Adrenal gland (tissue), 12 donors: ENCODE measurements around the gene FHIT. TPM values are rescaled to one million over a fixed set of nuclear protein-coding genes. Genes with fewer than 3 reads are reported as not detected.

Experiments
- DNase-seq, 7 donors: peaks; one replicate each; pipeline ENCODE4 v3.0.0-alpha.2; 2019 to 2020
- H3K27ac ChIP-seq, 5 donors: fragments of 200-600 bp; sonication (generic) in 4 of 5; 1 replicate in 3 of 5; 2 replicates in 2 of 5; pipeline versions ENCODE4 v1.5.1 to v1.8.0; 2016 to 2020; ENCODE audit warnings: mild to moderate bottlenecking in 1 of 5
- H3K27me3 ChIP-seq: fragments of 200-600 bp; 2 replicates; pipeline ENCODE4 v1.8.0; 2021
- H3K36me3 ChIP-seq, 2 donors: fragments of 200-600 bp; replicated peaks in 1 of 2; 1 replicate in 1 of 2; 2 replicates in 1 of 2; pipeline versions ENCODE4 v1.5.1 to v1.8.0; 2018 to 2022
- H3K4me1 ChIP-seq, 2 donors: fragments of 200-600 bp; replicated peaks in 1 of 2; 1 replicate in 1 of 2; 2 replicates in 1 of 2; pipeline versions ENCODE4 v1.5.1 to v1.8.0; 2018 to 2021
- H3K4me3 ChIP-seq, 4 donors: fragments of 200-600 bp; sonication (generic) in 3 of 4; one replicate each; pipeline ENCODE4 v1.5.1; 2016 to 2018
- H3K9me3 ChIP-seq, 3 donors: fragments of 200-600 bp; sonication (generic) in 1 of 3; replicated peaks in 1 of 3; 1 replicate in 2 of 3; 2 replicates in 1 of 3; pipeline versions ENCODE4 v1.5.1 to v1.8.0; 2016 to 2021
- POLR2A ChIP-seq, 2 donors: fragments of 450-650 bp; IDR thresholded peaks; one replicate each; pipeline ENCODE4 v1.6.1; 2017; ENCODE audit warnings: antibody characterized with exemption in 2 of 2, mild to moderate bottlenecking in 2 of 2, moderate library complexity in 1 of 2
- WGBS, 4 donors: extraction: QIAGEN DNeasy Blood & Tissue Kit in 2 of 4; methylation state at CpG; one replicate each; pipeline versions ENCODE4 v1.1.5 to v1.1.7; 2013 to 2017; 5-methylcytosine and 5-hydroxymethylcytosine counted together
- intact Hi-C, 2 donors: fragments of 100-400 bp; cut with DNase I; formaldehyde crosslinking; loops; one replicate each; pipeline versions ENCODE4 v1.14.1 to v1.15.0; 2022 to 2023
- polyA plus RNA-seq, 3 donors: library from polyadenylated mRNA; stranded (reverse); fragments of 200-250 nt in 2 of 3; fragments of 350-450 nt in 1 of 3; fragmentation: Illumina TruSeq in 1 of 3; extraction: RNeasy Lipid Tissue Mini Kit (QIAGEN cat#74804) in 1 of 3; gene quantifications; one replicate each; pipeline ENCODE4 v1.2.3, GENCODE V29; 2013 to 2014
- total RNA-seq, 9 donors: library from RNA; depleted of rRNA in 4 of 9; stranded (reverse); fragments of >200 nt in 4 of 9; fragments of 120-200 nt in 1 of 9; fragmentation: NEBNext Ultra II Directional in 1 of 9; extraction: Animal tissue kit (Norgen Biotek cat#: 25700) in 1 of 9; gene quantifications; one replicate each; pipeline versions ENCODE4 v1.1.0 to v1.2.4, GENCODE V29; 2013 to 2023
- TF ChIP-seq, protein P1 (sequence below), 6 experiments: fragments of 450-650 bp in 4 of 6; fragments of 200-600 bp in 2 of 6; sonication (generic) in 1 of 6; IDR thresholded peaks; 1 replicate in 5 of 6; 2 replicates in 1 of 6; pipeline versions ENCODE4 v1.5.1 to v1.8.0; 2016 to 2021; ENCODE audit warnings: antibody characterized with exemption in 6 of 6, mild to moderate bottlenecking in 2 of 6, moderate library complexity in 1 of 6
- donor health status: healthy with polysubstance abuse.
- donor health status: Bipolar disorder and iron deficiency.
- donor health status: DM: yes; HTN: yes; CAD: no.
- donor health status: DM: no; HTN: no; CAD: no.
- donor health status: DM: no; HTN: no; CAD: no.
- donor health status: DM: yes; HTN: yes; CAD: no.

The FHIT gene
- total and polyA plus RNA-seq, 12 donors, result 14.1 to 43.9 (median 28.8) TPM

DNA sequence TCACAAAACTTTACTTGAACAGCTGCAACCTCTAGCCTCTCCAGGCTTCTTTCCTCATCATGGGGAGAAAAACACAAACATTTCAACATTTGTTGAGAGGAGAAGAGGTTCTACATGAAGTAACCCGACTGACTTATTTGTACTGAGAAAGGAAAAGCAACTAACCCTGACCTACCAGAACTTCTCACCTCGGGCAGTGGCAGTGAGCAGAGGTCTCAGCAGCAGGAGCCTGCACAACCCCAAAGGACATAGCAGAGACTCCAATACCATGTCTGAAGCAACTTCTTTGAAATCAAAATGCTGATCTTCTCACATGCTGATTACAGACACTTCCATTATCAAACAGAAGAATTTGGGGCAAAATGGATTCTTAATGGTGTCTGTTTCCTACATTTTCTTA, 1115.8 kb downstream of the FHIT start:
- Histone ChIP-seq H3K9me3 (no peaks in the 10 kb centered on the region), H3K27ac (no peak overlapping the region), H3K36me3 (no peaks in the 10 kb centered on the region), H3K4me1 (peaks cover 10 to 11% of the 10 kb centered on the region in 2 donors), H3K4me3 (no peak overlapping the region), H3K27me3 (no peaks in the 10 kb centered on the region)
- no peak for DNase-seq
- intact Hi-C loops, result no loop called here
- WGBS, 4 donors, result 68 to 77% (median 70%) methylated on average over 2 of the region's 2 CpGs
- no peak for TF ChIP-seq POLR2A (IDR thresholded peaks at IDR 0.05)
- TF ChIP-seq, protein P1, sequence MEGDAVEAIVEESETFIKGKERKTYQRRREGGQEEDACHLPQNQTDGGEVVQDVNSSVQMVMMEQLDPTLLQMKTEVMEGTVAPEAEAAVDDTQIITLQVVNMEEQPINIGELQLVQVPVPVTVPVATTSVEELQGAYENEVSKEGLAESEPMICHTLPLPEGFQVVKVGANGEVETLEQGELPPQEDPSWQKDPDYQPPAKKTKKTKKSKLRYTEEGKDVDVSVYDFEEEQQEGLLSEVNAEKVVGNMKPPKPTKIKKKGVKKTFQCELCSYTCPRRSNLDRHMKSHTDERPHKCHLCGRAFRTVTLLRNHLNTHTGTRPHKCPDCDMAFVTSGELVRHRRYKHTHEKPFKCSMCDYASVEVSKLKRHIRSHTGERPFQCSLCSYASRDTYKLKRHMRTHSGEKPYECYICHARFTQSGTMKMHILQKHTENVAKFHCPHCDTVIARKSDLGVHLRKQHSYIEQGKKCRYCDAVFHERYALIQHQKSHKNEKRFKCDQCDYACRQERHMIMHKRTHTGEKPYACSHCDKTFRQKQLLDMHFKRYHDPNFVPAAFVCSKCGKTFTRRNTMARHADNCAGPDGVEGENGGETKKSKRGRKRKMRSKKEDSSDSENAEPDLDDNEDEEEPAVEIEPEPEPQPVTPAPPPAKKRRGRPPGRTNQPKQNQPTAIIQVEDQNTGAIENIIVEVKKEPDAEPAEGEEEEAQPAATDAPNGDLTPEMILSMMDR (IDR thresholded peaks at IDR 0.05), result no peak

DNA sequence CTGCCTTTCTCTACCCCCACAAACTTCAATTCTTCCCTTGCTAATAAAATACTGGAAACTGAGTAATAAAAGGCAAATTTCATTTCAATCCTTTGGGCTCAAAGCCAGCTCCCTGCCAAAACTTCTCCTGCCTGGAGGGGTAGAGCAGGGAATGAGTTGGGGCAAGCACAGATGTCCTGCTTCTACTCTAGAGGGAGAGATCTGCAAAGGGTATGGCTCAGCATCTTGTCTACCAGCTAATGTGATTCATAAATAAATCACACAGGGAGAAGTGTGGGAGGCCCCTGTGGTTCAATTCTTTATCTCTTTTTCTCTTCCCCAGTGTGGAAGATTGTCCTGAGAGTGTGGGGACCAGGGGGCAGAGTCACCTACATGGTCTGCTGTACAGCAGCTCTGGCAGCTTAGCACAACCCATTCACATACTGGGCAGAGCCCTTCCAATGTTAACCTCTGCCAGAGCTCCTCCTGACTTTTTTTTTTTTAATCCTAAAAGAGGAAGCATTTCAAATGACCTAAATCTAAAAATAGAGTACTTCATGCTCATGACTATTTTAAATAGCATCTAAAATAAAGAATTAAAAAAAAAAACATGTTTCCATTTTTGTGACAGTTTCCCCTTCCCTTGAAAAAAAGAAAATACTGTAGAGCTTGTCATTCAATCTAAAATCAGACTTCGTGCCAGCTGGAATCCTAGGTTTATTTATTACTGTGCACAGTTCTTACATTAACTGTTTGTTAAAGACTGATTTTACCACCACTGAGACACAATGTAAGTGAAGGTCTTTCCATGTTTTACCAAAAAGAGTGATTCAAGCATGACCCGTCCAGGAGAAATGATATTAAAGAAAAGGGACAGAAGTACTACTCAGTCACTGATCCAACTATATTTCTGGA, 1117.7 kb downstream of the FHIT start:
- WGBS, 4 donors, result 23 to 43% (median 30%) methylated on average over 2 of the region's 2 CpGs
- no peak overlapping the region for H3K4me3 ChIP-seq
- no peaks in the 10 kb centered on the region for H3K36me3 ChIP-seq
- intact Hi-C loops, result no loop called here
- H3K4me1 ChIP-seq, result peaks cover 10 to 11% of the 10 kb centered on the region in 2 donors
- TF ChIP-seq POLR2A (IDR thresholded peaks at IDR 0.05), result no peak
- TF ChIP-seq, protein P1 (IDR thresholded peaks at IDR 0.05), result no peak
- DNase-seq, result no peak
- H3K27ac ChIP-seq, result no peak overlapping the region
- no peaks in the 10 kb centered on the region for H3K9me3 ChIP-seq
- no peaks in the 10 kb centered on the region for H3K27me3 ChIP-seq

DNA sequence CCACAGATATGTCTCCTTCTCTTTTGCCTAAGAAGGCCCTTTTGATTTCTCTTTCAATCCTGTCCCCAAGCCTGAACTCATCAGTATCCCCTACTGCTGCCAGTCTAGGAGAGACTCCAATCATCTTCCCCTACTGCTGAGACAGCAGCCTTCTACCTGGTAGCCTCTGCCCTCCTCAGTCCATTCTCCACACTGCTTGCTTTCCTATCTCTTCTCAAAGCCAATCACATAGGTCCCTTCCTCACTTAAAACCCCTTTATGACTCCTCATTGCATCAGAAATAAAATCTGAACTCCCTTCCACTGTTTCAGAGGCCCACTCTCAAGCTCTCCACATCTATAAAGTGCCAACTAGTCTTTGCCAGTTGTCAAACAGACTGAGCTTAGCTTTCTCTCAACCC, 1119.6 kb downstream of the FHIT start:
- intact Hi-C loops, result no loop called here
- TF ChIP-seq, protein P1 (IDR thresholded peaks at IDR 0.05), result no peak
- no peak for TF ChIP-seq POLR2A (IDR thresholded peaks at IDR 0.05)
- no peaks in the 10 kb centered on the region for H3K9me3 ChIP-seq
- H3K4me3 ChIP-seq, result no peak overlapping the region
- H3K27ac ChIP-seq, result no peak overlapping the region
- no peaks in the 10 kb centered on the region for H3K27me3 ChIP-seq
- DNase-seq, result no peak
- H3K4me1 ChIP-seq, result peaks cover 10 to 11% of the 10 kb centered on the region in 2 donors
- H3K36me3 ChIP-seq, result no peaks in the 10 kb centered on the region

DNA sequence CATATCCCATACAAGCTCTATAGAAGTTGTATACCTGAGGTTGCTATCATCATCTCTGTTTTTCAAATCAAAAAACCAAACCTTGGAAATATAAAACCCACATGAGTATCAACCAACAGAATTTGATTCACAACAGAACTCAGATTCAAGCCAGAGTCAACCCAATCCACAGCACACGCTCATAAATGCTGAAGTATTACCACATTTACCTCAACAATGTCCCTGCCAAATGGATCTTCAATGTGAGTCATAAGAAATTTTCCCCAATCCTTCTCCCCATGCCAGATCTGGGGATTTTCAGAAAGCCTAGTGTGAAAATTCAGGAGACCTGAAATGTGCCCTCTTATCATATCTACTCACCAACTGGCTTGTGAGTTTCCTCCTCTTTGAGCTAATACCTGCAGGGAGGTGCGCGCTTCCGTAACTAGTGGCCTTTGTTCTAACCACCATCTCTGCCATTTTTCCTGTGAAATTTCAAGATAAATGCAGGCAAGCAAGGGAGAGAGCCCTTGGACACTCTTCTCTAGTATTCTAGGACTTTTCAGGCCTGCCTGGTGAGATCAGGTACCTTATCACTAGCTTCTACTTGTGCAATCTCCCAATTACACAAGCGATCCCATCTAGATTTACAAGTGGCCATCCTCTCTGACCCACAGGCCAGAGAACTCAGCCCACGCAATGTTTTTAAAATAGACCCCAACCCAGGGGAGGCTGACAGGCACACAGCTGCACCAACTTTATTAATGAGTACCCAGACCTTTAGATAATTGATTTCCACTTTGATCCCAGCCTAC, 1124.5 kb downstream of the FHIT start:
- TF ChIP-seq POLR2A (IDR thresholded peaks at IDR 0.05), result no peak
- TF ChIP-seq, protein P1 (IDR thresholded peaks at IDR 0.05), result no peak
- WGBS, 4 donors, result 81 to 95% (median 89%) methylated on average over 6 of the region's 6 CpGs

More for the DNA sequence above, 1124.5 kb downstream of the FHIT start:
- H3K9me3 ChIP-seq, result no peaks in the 10 kb centered on the region
- no peaks in the 10 kb centered on the region for H3K36me3 ChIP-seq
- peak in 1 of 7 donors; percentile 8 for DNase-seq
- intact Hi-C loops, result no loop called here
- H3K4me3 ChIP-seq, result no peak overlapping the region
- H3K27me3 ChIP-seq, result no peaks in the 10 kb centered on the region
- no peak overlapping the region for H3K27ac ChIP-seq
- no peaks in the 10 kb centered on the region for H3K4me1 ChIP-seq
